Activated T-helper 17 cell treated with anti-CD3 and anti-CD28 coated beads, Interleukin-2, amount 50 U/mL, for 72 hours (primary cell): Measurements from ENCODE around the gene CXXC1. TPM values are rescaled to one million over a fixed set of nuclear protein-coding genes. Genes with fewer than 3 reads are reported as not detected.
"Not testable (repeated sequence)": the region's sequence is repeated elsewhere in the genome, so short reads cannot be mapped to it uniquely, and the experiment has no call there.

Experiments used
- ATAC-seq: fragments of 150-1000 bp; cut with Tn5 transposase; replicated peaks from 2 replicates; pipeline ENCODE4 v1.10.0; 2021; ENCODE audit warnings: mild to moderate bottlenecking, moderate library complexity
- H3K27ac Mint-ChIP-seq: one replicate; pipeline ENCODE4 v1.8.0; 2022; ENCODE audit warnings: mixed read lengths
- H3K27me3 Mint-ChIP-seq: one replicate; pipeline ENCODE4 v1.8.0; 2022; ENCODE audit warnings: mixed read lengths
- H3K36me3 Mint-ChIP-seq: one replicate; pipeline ENCODE4 v1.8.0; 2022; ENCODE audit warnings: low read depth, mild to moderate bottlenecking, mixed read lengths
- H3K4me1 Mint-ChIP-seq: one replicate; pipeline ENCODE4 v1.8.0; 2022; ENCODE audit warnings: mixed read lengths
- H3K4me3 Mint-ChIP-seq: one replicate; pipeline ENCODE4 v1.8.0; 2022; ENCODE audit warnings: mild to moderate bottlenecking, mixed read lengths
- H3K9me3 Mint-ChIP-seq: one replicate; pipeline ENCODE4 v1.8.0; 2022; ENCODE audit warnings: mixed read lengths
- total RNA-seq, 2 donors: library from RNA; stranded (reverse); gene quantifications; one replicate each; pipeline ENCODE4 v1.2.3, GENCODE V29; 2022

Gene CXXC1
- total RNA-seq, 2 donors from 2014 or later: 125 to 129 TPM

DNA sequence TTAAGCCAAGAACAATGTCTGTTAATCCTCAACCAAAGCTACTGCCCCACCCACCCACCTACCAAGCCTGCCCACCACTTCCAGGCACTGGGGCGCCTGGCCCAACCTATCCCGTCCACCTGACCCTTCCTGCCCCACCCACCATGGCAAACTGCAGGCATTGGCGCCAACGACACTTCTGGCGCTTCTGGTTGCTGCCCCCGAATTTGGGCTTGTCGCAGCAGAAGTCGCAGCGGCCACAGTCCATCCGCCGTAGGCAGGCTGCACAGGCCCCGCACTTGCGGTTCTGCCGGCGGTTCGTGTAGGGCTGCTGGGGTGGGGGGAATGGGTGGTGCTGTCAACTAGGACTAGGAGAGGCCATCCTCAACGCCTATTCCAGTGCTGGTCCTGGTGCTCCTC is 13.4 kb downstream of the CXXC1 start:
- Mint-ChIP-seq H3K27ac (no peak overlapping the region), H3K4me1 (peaks cover 2% of the 10 kb centered on the region), H3K27me3 (no peaks in the 10 kb centered on the region), H3K9me3 (no peaks in the 10 kb centered on the region), H3K36me3 (peaks cover 90% of the 10 kb centered on the region), H3K4me3 (no peak overlapping the region)
- ATAC-seq: no peak

GRCh38 chr18:50273203-50274043 is 14.1 kb downstream of the CXXC1 start:
- no peak for ATAC-seq
- no peak overlapping the region for H3K4me3 Mint-ChIP-seq
- peaks cover 91% of the 10 kb centered on the region for H3K36me3 Mint-ChIP-seq
- no peaks in the 10 kb centered on the region for H3K27me3 Mint-ChIP-seq
- H3K9me3 Mint-ChIP-seq: no peaks in the 10 kb centered on the region
- H3K27ac Mint-ChIP-seq: no peak overlapping the region
- H3K4me1 Mint-ChIP-seq: peaks cover 4% of the 10 kb centered on the region

- Mint-ChIP-seq H3K4me3 (no peak overlapping the region), H3K27ac (no peak overlapping the region), H3K4me1 (peaks cover 4% of the 10 kb centered on the region), H3K27me3 (no peaks in the 10 kb centered on the region), H3K9me3 (no peaks in the 10 kb centered on the region), H3K36me3 (peaks cover 86% of the 10 kb centered on the region)
- ATAC-seq: no peak
Observed at GRCh38 chr18:50272568-50272967, 14.9 kb downstream of the CXXC1 start.

- H3K4me1 Mint-ChIP-seq: peaks cover 10% of the 10 kb centered on the region
- H3K4me3 Mint-ChIP-seq: peak overlapping the region; percentile 82
- H3K9me3 Mint-ChIP-seq: no peaks in the 10 kb centered on the region
- H3K27ac Mint-ChIP-seq: no peak overlapping the region
- H3K27me3 Mint-ChIP-seq: no peaks in the 10 kb centered on the region
- H3K36me3 Mint-ChIP-seq: peaks cover 45% of the 10 kb centered on the region
- ATAC-seq: peak; percentile 85
Observed at GRCh38 chr18:50268022-50268747, 19.3 kb downstream of the CXXC1 start.

DNA sequence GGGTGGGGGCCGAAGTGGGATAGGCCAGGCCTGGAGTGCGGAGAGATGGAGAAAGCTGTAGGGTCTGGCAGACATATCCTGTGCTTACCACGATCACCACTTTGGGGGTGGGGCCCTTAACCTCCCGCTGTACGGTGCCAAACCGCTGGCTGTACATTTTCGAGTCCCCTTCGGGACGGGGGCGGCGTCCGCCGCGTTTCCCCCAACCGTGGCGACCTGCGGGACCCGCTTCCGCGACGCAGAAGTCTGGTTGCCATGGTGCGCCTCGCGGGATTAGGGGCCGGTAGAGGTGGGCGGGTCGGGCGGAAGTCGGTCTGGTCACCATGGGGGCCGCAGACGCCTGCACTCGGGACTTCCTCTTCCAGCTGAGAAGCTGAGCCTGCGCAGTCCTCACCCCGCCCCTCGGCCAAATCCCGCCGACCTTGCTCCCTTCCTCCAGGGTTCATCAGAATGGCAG is 21.2 kb downstream of the CXXC1 start, which contains the start of gene CFAP53:
Gene CFAP53, minus strand, starts transcription at position 248 of the 457 bp plus-strand sequence. Its CDS starts 91 bp downstream, at position 157.
- peaks cover 26% of the 10 kb centered on the region for H3K36me3 Mint-ChIP-seq
- H3K9me3 Mint-ChIP-seq: no peaks in the 10 kb centered on the region
- peaks cover 10% of the 10 kb centered on the region for H3K4me1 Mint-ChIP-seq
- no peaks in the 10 kb centered on the region for H3K27me3 Mint-ChIP-seq
- peak; percentile 94 for ATAC-seq
- H3K4me3 Mint-ChIP-seq: peak within 1 kb of the TSS; percentile 82
- H3K27ac Mint-ChIP-seq: peak within 1 kb of the TSS; percentile 72

DNA sequence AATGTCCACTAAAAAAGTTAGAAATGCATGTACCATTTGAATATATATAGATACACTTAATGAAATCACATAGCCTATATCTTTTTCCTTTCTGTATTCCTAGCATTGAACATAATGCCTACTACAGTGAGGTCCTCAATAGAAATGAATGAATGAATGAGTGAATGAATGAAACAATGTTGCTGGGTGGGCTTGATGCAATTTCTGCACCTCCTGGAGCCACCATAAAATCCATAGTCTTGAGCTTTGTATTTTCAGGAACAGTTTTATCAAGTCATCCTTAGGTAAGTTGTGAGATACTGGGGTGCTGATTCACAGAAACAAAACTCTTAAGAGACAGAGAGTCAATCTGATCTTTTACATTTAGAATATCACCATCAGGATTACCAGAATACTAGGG is 24.5 kb downstream of the CXXC1 start:
- Mint-ChIP-seq H3K27me3 (peaks cover 7% of the 10 kb centered on the region), H3K36me3 (no peaks in the 10 kb centered on the region), H3K9me3 (no peaks in the 10 kb centered on the region), H3K4me3 (no peak overlapping the region), H3K4me1 (peaks cover 7% of the 10 kb centered on the region), H3K27ac (no peak overlapping the region)
- no peak for ATAC-seq

GRCh38 chr18:50250935-50251334 is 36.6 kb downstream of the CXXC1 start:
- Mint-ChIP-seq H3K4me1 (no peaks in the 10 kb centered on the region), H3K4me3 (no peak overlapping the region), H3K36me3 (no peaks in the 10 kb centered on the region), H3K9me3 (no peaks in the 10 kb centered on the region), H3K27me3 (no peaks in the 10 kb centered on the region), H3K27ac (no peak overlapping the region)
- ATAC-seq: no peak

- ATAC-seq: no peak
- H3K27me3 Mint-ChIP-seq: no peaks in the 10 kb centered on the region
- no peaks in the 10 kb centered on the region for H3K9me3 Mint-ChIP-seq
- no peak overlapping the region for H3K4me3 Mint-ChIP-seq
- no peaks in the 10 kb centered on the region for H3K4me1 Mint-ChIP-seq
- no peaks in the 10 kb centered on the region for H3K36me3 Mint-ChIP-seq
- no peak overlapping the region for H3K27ac Mint-ChIP-seq
Observed at GRCh38 chr18:50249576-50249975, 37.9 kb downstream of the CXXC1 start.

- no peak for ATAC-seq
- no peaks in the 10 kb centered on the region for H3K36me3 Mint-ChIP-seq
- no peak overlapping the region for H3K27ac Mint-ChIP-seq
- H3K27me3 Mint-ChIP-seq: no peaks in the 10 kb centered on the region
- H3K4me1 Mint-ChIP-seq: no peaks in the 10 kb centered on the region
- no peak overlapping the region for H3K4me3 Mint-ChIP-seq
- no peaks in the 10 kb centered on the region for H3K9me3 Mint-ChIP-seq
Observed at GRCh38 chr18:50247561-50247960, 39.9 kb downstream of the CXXC1 start.

DNA sequence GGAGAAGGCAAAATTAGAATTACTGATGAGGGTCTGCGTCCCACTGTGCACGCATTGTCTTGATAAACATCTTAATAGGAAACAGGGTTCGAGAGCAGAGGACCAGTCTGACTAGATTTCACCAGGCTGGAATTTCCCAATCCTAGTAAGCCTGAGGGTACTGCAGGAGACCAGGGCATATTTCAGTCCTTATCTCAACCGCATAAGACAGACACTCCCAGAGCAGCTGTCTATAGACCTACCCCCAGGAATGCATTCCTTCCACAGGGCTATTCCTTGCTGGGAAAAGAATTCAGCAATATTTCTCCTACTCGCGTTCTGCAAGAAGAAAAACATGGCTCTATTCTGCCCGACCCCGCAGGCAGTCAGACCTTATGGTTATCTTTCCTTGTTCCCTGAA is 45.7 kb downstream of the CXXC1 start:
- ATAC-seq, H3K36me3 Mint-ChIP-seq, H3K27ac Mint-ChIP-seq, H3K4me1 Mint-ChIP-seq, H3K4me3 Mint-ChIP-seq, H3K27me3 Mint-ChIP-seq: not testable (repeated sequence)
- peaks cover 10% of the 10 kb centered on the region for H3K9me3 Mint-ChIP-seq

- Mint-ChIP-seq H3K27ac (peak overlapping the region; percentile 57), H3K4me1 (peaks cover 8% of the 10 kb centered on the region), H3K36me3 (peaks cover 8% of the 10 kb centered on the region), H3K9me3 (peaks cover 10% of the 10 kb centered on the region), H3K4me3 (no peak overlapping the region), H3K27me3 (peaks cover 8% of the 10 kb centered on the region)
- ATAC-seq: peak; percentile 85
Observed at GRCh38 chr18:50240080-50240563, 47.4 kb downstream of the CXXC1 start.

GRCh38 chr18:50232419-50232818 is 55.1 kb downstream of the CXXC1 start:
- H3K4me3 Mint-ChIP-seq: no peak overlapping the region
- no peaks in the 10 kb centered on the region for H3K9me3 Mint-ChIP-seq
- ATAC-seq: no peak
- no peaks in the 10 kb centered on the region for H3K4me1 Mint-ChIP-seq
- peaks cover 14% of the 10 kb centered on the region for H3K27me3 Mint-ChIP-seq
- H3K36me3 Mint-ChIP-seq: no peaks in the 10 kb centered on the region
- H3K27ac Mint-ChIP-seq: no peak overlapping the region
